CD1c-positive myeloid dendritic cell (primary cell): ENCODE data around the gene EIPR1.

Source experiments
- DNase-seq: peaks from one replicate; pipeline ENCODE4 v3.0.0-alpha.2; 2016; ENCODE audit errors: extremely low spot score

EIPR1 gene

GRCh38 chr2:3377612-3378432 is at the start of gene EIPR1:
EIPR1 (minus strand) TSS chr2:3377818; CDS start chr2:3377689, 129 bp downstream.
- DNase-seq, result peak; percentile 99

DNA sequence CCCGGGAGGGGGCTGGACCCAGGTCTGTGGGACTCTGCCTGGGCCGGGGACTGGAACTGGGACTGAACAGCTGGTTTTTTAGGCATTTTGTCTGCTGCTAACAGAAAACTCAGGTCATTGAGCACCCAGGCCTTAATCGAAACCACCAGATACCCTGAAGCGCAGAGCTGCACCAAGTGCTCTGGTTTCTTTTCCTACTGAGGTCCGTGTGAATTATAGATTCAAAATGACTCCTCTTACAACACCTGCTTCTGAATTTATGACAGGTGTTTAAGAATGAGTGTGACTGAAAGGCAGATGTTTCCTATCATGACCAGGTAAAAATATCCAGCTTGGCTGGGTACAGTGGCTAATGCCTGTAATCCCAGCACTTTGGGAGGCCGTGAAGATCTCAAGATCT is 49.7 kb upstream of the EIPR1 start:
- no peak for DNase-seq

GRCh38 chr2:3426615-3427014 is 49.0 kb upstream of the EIPR1 start:
- DNase-seq, result no peak

DNA sequence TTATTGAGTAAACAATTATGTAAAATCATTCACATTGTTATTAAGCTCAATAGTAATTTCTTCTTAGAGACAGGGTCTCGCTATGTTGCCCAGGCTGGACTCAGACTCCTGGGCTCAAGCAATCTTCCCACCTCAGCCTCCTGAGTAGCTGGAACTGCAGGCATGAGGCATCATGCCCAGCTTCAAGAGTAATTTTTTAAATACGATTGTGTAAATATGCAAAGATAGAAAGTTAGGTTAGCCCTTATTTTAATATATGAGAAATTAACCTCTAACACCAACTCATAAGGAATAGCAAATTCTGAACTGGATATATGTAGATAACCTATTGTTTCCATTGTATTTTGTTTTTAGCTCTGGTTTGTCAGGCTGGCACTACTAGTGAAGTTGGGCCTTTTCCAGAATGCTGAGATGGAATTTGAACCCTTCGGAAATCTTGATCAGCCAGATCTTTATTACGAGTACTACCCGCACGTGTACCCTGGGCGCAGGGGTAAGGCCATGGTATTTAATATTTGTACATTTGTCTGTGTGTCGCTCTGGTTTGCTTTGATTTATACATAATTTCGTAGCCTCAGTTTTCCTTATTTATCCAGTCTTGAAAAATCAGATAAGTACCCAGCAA is 46.7 kb upstream of the EIPR1 start:
- no peak for DNase-seq

- peak; percentile 62 for DNase-seq
Observed at GRCh38 chr2:3423492-3424170, 46.0 kb upstream of the EIPR1 start.

- DNase-seq, result no peak
Observed at GRCh38 chr2:3422161-3422779, 44.7 kb upstream of the EIPR1 start.

DNA sequence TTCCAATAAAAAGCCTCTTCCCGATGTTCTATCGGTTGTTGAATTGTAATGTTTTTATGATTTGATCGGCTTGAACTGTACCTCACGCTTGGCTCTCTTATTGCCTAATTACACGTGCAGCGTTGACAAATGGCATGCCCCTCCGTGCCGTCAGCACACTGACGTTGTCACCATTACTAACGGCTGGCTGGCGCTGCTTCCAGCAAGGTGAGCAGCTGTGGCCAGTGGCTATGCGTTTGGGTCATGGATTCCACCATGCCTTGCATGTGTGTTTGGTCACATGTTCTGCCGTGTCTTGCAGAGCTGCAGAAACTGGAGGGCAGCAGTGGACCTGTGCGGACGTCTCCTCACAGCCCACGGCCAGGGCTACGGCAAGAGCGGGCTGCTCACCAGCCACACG is 44.0 kb upstream of the EIPR1 start:
- no peak for DNase-seq

DNA sequence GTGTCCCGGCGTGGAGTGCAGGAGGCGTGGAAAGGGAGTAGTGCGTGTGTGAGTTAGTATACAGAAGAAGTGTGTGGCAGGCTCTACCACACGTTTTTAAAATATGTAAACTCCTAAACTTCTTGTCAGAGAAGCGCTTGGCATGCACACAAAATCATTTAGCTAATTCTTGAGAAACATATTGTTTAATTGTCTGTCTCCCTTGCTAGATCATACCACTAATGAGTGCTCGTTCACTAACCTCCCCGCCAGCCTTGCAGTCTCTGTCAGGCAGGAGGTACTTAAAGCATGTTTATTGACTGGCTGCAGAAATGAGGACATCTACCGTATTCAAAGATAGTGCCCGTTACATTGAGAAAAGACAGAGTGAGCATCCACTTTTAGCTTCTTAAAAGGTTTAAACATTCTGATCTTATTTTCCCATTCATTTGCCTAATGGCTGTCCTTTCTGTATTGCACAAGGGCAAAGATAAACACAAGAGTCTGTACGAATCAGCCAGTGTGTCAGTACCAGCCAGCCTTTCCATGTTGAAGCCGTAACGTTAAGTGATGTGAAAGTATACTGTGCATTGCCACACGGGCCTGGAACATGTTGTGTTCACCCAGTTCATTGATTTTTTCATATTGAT is 43.3 kb upstream of the EIPR1 start:
- no peak for DNase-seq

DNA sequence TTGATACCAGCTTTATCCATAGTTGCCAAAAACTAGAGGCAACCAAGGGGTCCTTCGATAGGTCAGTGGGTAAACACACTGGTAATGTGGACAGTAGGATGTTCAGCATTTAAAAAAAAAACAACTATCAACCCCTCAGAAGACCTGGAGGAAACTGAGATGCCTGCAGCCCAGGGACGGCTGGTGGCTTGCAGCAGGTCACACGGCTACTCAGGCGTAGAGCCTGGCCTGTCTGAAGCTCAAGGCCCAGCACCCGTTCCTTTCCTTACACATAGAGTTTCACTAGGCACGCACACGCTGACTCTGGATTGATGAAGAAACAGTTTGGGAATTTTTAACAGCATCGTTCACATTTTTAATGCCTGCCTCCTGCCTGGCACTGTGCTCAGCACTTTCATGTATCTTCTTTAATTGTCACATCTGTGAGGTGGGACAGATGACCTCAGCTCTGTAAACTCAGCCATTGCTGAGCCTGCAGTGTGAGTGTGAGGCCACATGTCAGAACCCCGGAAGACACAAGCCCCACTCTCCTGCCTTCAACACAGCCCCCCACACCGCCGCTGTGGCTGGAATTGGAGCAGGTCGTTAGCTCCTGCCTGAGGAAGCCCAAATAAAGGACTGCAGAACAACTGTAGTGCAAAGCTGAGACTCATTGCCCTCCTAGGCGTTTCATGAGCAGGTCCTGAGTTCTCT is 42.6 kb upstream of the EIPR1 start:
- DNase-seq, result no peak

DNA sequence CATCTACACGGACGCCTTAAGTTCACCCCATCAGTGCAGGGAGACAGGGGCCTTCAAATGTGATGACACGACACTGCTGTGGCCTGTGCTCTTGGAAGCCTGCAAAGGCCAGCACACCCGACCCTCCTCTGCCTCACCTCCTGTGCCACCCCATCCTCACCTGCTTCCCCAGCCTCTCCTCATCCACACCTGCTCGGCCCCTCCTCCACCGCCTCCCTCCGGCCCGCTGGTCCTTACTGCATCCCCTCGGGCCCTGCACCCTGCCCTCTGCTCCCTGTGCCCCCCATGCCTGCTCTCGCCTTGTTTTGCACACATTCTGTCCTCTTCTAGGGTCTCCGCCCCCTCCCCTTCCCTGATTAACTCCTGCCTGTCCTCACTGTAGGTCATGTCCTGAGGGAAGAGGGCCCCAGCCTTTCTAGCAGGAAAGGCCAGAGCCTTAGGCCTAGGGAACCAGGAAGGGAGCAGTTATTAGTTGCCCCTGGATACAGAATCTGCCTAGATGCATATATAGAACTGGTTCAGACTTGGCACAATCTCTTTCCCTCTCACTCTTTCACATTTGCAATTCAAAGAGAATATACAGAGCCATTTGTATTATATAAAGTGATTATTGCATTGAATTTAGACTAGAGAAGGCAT is 41.3 kb upstream of the EIPR1 start:
- DNase-seq, result no peak

DNA sequence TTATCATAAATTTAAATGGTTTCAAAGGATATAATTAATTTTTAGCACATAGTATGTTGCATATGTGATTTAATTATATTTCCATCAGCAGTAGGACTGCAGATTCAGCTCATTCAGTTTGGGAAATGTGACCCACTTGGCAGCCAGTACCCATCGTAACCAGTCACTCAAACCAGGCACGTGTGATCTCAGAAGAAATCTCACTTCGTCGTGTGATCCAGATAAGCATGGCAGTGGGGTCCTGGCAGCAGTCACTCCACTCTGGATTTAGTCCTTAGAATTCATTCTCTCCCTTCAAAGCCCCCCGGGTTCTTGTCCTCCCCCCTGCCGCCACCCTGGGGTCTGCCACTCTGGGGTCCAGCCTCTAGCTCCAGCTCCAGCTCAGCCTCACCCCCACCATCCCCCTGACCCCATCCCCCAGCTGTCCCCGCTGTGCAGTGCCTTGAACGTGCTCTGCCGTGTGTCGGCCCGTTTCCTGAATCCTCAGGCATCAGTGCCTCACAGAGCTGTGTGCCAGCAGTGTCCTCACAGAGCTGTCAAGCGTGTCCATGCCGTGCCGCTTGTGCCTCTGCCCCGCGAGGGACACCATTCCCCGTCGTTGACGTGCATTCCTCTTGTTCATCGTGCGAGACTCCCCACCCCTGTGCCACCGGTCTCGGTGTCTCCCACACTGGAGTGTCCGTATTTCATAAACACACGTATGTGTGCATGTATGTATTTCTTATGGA is 36.7 kb upstream of the EIPR1 start:
- DNase-seq, result no peak

DNA sequence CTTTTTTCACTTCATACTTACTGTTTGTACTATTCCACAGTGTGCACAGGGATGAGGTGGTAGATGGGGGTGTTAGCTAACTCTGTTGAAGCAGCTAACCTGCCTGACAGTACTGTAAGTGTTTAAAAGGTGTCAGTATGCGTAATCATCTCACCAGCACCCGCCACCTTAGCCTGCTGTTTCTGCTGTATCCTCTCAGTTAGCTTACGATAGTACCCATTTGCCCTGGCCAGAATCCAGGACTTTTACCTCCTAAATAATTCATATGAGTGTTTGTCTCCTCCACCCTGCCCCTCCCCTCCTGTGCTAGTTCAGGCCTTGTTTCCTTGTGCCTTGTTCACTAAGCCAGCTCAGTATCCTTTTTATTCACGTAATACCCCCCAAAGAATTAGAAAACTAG is 36.1 kb upstream of the EIPR1 start:
- no peak for DNase-seq

GRCh38 chr2:3411103-3411502 is 33.5 kb upstream of the EIPR1 start:
- DNase-seq, result no peak

- no peak for DNase-seq
Observed at GRCh38 chr2:3409627-3410170, 32.1 kb upstream of the EIPR1 start.

DNA sequence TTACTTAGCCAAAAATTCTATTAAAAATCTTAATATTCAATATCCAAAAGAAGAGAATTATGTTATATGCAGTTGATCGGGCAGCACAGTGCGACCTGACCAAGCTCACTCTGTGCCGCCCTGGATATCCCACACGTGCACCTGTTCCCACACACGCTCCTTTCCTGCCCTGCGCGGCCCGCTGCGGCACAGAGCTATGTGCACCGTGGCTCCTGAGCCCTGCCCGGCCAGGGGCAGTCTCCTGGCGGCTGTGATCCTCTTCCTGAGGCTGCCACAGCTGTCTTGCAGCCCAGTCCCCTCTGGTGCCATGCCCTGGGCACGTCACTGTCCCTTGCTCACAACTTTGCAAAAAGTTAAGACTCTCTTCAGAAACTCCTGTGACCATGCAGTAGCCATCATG is 31.2 kb upstream of the EIPR1 start:
- no peak for DNase-seq

DNA sequence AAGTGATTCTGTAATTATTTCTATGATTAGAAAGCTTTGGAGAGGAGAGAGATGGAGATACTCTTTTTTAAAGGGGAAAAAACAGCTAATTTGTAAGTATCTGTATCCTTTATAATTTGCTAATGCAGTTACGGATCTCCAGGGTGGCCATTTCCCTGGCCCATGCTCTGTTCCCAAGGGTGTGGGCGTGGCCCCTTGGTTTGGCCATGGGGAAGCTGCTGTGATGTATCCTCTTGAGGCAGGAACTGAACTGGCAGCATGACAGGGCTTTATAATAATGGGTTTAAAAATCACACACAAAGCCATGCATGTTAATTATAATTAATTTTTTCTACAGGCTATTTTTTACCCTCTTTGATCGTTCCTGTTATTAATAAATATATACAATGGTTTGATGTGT is 28.9 kb upstream of the EIPR1 start:
- no peak for DNase-seq

DNA sequence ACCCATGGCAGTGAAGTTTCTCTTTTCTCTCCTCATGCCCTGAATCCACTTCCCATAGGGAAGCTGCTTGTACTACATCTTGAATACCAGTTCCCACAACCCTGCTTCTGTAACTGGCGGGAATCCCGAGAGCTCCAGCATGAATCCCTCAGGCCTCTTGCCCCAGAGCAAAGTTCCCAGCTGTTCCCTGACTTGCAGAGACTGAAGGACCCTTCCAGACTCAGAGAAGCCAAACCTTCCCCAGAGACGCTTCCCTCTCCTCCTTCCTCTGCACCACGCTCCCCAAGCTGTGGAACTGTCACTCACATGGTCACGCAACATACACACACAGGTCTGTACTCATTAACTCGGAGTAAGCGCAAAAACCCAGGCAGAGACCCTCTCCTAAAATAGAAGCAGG is 28.3 kb upstream of the EIPR1 start:
- DNase-seq, result no peak

DNA sequence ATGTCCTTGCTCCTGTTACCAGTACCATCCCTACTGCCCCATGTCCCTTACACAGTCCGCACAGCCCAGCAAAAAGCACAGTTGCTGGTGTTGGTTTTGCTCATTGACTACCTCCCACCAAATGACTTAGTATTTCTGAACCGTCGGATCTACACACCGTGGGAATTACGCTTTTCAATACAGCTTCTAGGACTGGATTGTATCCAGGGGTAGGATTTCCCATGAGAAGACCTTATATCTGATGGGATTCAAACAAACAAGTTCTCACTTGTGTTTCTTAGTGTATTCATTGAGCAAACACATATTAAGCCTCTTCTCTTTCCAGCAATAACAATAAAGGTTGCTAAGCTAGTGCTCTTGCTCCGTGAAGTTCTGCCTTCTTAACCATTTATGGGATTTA is 27.7 kb upstream of the EIPR1 start:
- no peak for DNase-seq

DNA sequence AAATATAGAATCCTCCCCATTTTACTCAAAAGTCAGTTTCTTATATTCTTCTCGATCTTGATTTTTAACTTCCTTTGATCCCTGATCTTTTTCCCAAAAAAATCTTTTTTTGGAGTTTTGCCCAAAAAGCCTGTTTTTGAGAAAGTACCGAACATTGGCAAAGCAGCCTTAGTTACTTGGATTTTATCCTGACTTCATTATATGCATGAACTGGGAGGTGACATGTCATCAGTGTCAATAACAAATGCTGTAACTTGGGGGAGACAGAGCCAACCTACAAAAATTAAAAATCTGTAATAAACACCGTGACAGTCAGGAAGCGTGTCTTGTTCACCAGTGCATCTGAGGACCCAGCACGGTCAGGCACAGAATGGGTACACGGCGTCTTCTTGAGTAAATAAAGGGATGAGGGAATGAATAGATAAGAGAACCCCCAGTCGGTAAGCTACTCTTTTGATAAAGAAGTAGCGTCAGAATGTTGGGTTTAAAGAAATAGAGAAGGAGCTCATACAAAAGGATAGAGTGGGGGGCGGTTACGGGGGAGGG is 26.8 kb upstream of the EIPR1 start:
- no peak for DNase-seq
